HepG2 (cell line): ENCODE results near the gene FAM193A. TPM values are rescaled to one million over a fixed set of nuclear protein-coding genes. Genes with fewer than 3 reads are reported as not detected.

ENCODE experiments used
- ATAC-seq: fragments of 200-7000 bp; cut with Tn5 transposase; 3 replicates; pipeline ENCODE4 v1.9.1; 2020; ENCODE audit warnings: mild to moderate bottlenecking, moderate library complexity
- BruUV-seq: library from RNA; stranded (reverse); fragments of 400-500 nt; replicated peaks from 2 replicates; lab custom pipeline; 2021; lab: Mats Ljungman, UMichigan
- CTCF ChIA-PET: fragments of 300-600 bp; formaldehyde crosslinking; extraction: SDS; loops from one replicate; lab custom pipeline; 2021; ENCODE audit warnings: low total read pairs, inconsistent platforms, low intra/inter-chr PET ratio; lab: Yijun Ruan, JAX
- POLR2A ChIA-PET: fragments of 350-600 bp; sonication (Branson Sonifier 250); formaldehyde crosslinking; loops from one replicate; lab custom pipeline; 2020; ENCODE audit warnings: antibody characterized with exemption, inconsistent platforms; lab: Yijun Ruan, JAX
- DNase-seq: peaks from one replicate; pipeline ENCODE4 v3.0.0-alpha.2; 2015; ENCODE audit warnings: low spot score
- FAIRE-seq: peaks from 3 replicates; lab custom pipeline; 2011; peaks lifted over from hg19 to GRCh38; lab: Jason Lieb, UNC
- H2AFZ ChIP-seq: one replicate; pipeline ENCODE4 v1.6.1; 2011; ENCODE audit warnings: low read length, inconsistent platforms
- H3K27ac ChIP-seq: fragments of 300-600 bp; 3 replicates; pipeline ENCODE4 v1.8.0; 2011; ENCODE audit warnings: mixed run types, mild to moderate bottlenecking, mixed read lengths, low read length, inconsistent platforms; ENCODE audit not compliant: insufficient read depth; ENCODE audit errors: extremely low read length
- H3K27me3 ChIP-seq, 2 experiments: fragments of 200-600 bp in 1 of 2; 2 replicates in 1 of 2; 3 replicates in 1 of 2; pipeline versions ENCODE4 v1.6.0 to v1.8.0; 2011; ENCODE audit warnings: low read length in 2 of 2, mild to moderate bottlenecking in 2 of 2, moderate library complexity in 2 of 2, inconsistent platforms in 1 of 2; ENCODE audit not compliant: insufficient read depth in 2 of 2, control insufficient read depth in 1 of 2
- H3K36me3 ChIP-seq, 2 experiments: fragments of 200-600 bp in 1 of 2; replicated peaks in 1 of 2; 2 replicates in 1 of 2; 3 replicates in 1 of 2; pipeline versions ENCODE4 v1.5.1 to v1.8.0; 2011; ENCODE audit warnings: low read length in 2 of 2, inconsistent platforms in 1 of 2; ENCODE audit not compliant: insufficient read depth in 2 of 2, control insufficient read depth in 1 of 2
- H3K4me1 ChIP-seq: 2 replicates; pipeline ENCODE4 v1.5.1; 2012; ENCODE audit warnings: low read length, inconsistent platforms; ENCODE audit not compliant: insufficient read depth
- H3K4me2 ChIP-seq: 2 replicates; pipeline ENCODE4 v1.6.0; 2011; ENCODE audit warnings: low read depth, low read length, inconsistent platforms
- H3K4me3 ChIP-seq, 3 experiments: fragments of 200-600 bp in 1 of 3; sonication (generic), shearing (Covaris generic) in 1 of 3; replicated peaks in 1 of 3; 2 replicates each; pipeline ENCODE4 v1.5.1; 2011 to 2016; ENCODE audit warnings: low read length in 3 of 3, inconsistent platforms in 2 of 3, low read depth in 2 of 3, mild to moderate bottlenecking in 2 of 3, control low read depth in 1 of 3, mixed read lengths in 1 of 3; ENCODE audit not compliant: insufficient read depth in 1 of 3
- H3K79me2 ChIP-seq: one replicate; pipeline ENCODE4 v1.6.1; 2011; ENCODE audit warnings: low read length, inconsistent platforms; ENCODE audit not compliant: insufficient read depth
- H3K9ac ChIP-seq: 2 replicates; pipeline ENCODE4 v1.6.0; 2011; ENCODE audit warnings: mild to moderate bottlenecking, low read depth, low read length, inconsistent platforms; ENCODE audit not compliant: insufficient read depth
- H3K9me3 ChIP-seq: 2 replicates; pipeline ENCODE4 v1.5.1; 2012; ENCODE audit warnings: mild to moderate bottlenecking, low read length
- H4K20me1 ChIP-seq: 2 replicates; pipeline ENCODE4 v1.6.0; 2011; ENCODE audit warnings: inconsistent platforms, mild to moderate bottlenecking, low read length, moderate library complexity; ENCODE audit not compliant: insufficient read depth
- NCOR1 ChIP-seq: fragments of 200-600 bp; sonication (generic); IDR thresholded peaks from 2 replicates; pipeline ENCODE4 v1.7.0; 2017; ENCODE audit warnings: antibody characterized with exemption, low read length, borderline replicate concordance
- PHF8 ChIP-seq: sonication (generic); formaldehyde crosslinking; IDR thresholded peaks from 2 replicates; pipeline ENCODE4 v1.5.0; 2020; ENCODE audit warnings: missing genetic modification reagents
- ZNF12 ChIP-seq: sonication (generic); formaldehyde crosslinking; IDR thresholded peaks from 2 replicates; pipeline ENCODE4 v1.5.0; 2020; ENCODE audit warnings: missing genetic modification reagents
- ZNF460 ChIP-seq: sonication (generic); formaldehyde crosslinking; IDR thresholded peaks from 2 replicates; pipeline ENCODE4 v1.5.1; 2020; ENCODE audit warnings: missing genetic modification reagents, mild to moderate bottlenecking, borderline replicate concordance
- ZNF570 ChIP-seq: sonication (generic); formaldehyde crosslinking; IDR thresholded peaks from 2 replicates; pipeline ENCODE4 v1.4.0; 2020; ENCODE audit warnings: mild to moderate bottlenecking, missing genetic modification reagents, borderline replicate concordance
- WGBS: methylation state at CpG from one replicate; pipeline ENCODE4 v1.1.6; 2017; ENCODE audit warnings: low lambda C conversion rate; 5-methylcytosine and 5-hydroxymethylcytosine counted together
- in situ Hi-C: cut with HindIII; loops from 2 replicates; pipeline ENCODE4 v1.10.0; 2017; ENCODE audit warnings: low pct_unique_long_range_greater_than_20kb; ENCODE audit not compliant: extremely low pct_ligation_motif_present
- intact Hi-C: fragments of 100-400 bp; cut with micrococcal nuclease; formaldehyde crosslinking; loops from one replicate; pipeline ENCODE4 v1.10.0; 2022; ENCODE audit not compliant: unreplicated experiment
- polyA plus RNA-seq, 8 experiments: library from polyadenylated mRNA; depleted of rRNA in 3 of 8; stranded (reverse) in 7 of 8; unstranded in 1 of 8; fragments of >200 nt; fragmentation: Illumina TruSeq in 4 of 8; extraction: Trizol in 4 of 8; gene quantifications; 2 replicates each; pipeline versions ENCODE4 v1.2.1 to v1.2.3, GENCODE V29; 2011 to 2016; ENCODE audit warnings: low read depth in 4 of 8, missing spikeins in 1 of 8, mixed read lengths in 1 of 8; ENCODE audit not compliant: insufficient read depth in 1 of 8
- total RNA-seq, 5 experiments: library from RNA; depleted of rRNA; stranded (reverse); fragments of >200 nt; fragmentation: Illumina TruSeq; extraction: Trizol; gene quantifications; 2 replicates each; pipeline ENCODE4 v1.2.3, GENCODE V29; 2016; ENCODE audit warnings: low read depth in 1 of 5
- TF ChIP-seq, protein P1 (sequence below), 2 experiments: IDR thresholded peaks; 2 replicates each; pipeline ENCODE4 v1.6.1; 2011 to 2012; ENCODE audit warnings: low read length in 2 of 2, borderline replicate concordance in 1 of 2, low read depth in 1 of 2, mild to moderate bottlenecking in 1 of 2, moderate library complexity in 1 of 2
- TF ChIP-seq, protein P2 (sequence below): sonication (generic); formaldehyde crosslinking; conservative IDR thresholded peaks from 2 replicates; pipeline ENCODE4 v1.4.0; 2020; ENCODE audit warnings: missing genetic modification reagents
- TF ChIP-seq, protein P3 (sequence below): sonication (generic); formaldehyde crosslinking; IDR thresholded peaks from 2 replicates; pipeline ENCODE4 v1.4.0; 2020; ENCODE audit warnings: missing genetic modification reagents
- TF ChIP-seq, protein P4 (sequence below): sonication (generic); formaldehyde crosslinking; conservative IDR thresholded peaks from 2 replicates; pipeline ENCODE4 v1.8.0; 2022; ENCODE audit warnings: mild to moderate bottlenecking, moderate library complexity, missing genetic modification reagents

FAM193A gene
- total and polyA plus RNA-seq, 2 of the 13 experiments (the other 11 are each of a cell fraction or from before 2014, with no cell fraction given) = 5.7 to 8.7 TPM

DNA sequence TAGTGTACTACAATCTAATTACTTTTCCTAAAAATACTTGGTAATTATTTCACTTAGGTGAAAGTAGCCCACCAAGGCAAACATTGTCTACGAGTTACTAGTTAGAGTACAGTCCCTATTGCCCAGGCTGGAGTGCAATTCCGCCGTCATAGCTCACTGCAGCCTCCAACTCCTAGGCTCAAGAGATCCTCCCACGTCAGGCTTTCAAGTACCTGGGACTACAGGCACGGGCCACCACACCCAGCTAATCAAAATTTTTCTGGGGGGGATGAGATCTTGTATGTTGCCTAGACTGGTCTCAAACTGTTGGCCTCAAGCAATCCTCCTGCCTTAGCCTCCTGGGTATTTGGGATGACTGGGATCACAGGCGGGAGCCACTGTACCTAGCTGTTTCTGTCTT lies 21.9 kb downstream of the FAM193A start:
- POLR2A ChIA-PET = no interaction called here
- no peak overlapping the region for H3K27ac ChIP-seq
- no peaks in the 10 kb centered on the region for H3K9me3 ChIP-seq
- H2AFZ ChIP-seq = no peak overlapping the region
- TF ChIP-seq, protein P1, sequence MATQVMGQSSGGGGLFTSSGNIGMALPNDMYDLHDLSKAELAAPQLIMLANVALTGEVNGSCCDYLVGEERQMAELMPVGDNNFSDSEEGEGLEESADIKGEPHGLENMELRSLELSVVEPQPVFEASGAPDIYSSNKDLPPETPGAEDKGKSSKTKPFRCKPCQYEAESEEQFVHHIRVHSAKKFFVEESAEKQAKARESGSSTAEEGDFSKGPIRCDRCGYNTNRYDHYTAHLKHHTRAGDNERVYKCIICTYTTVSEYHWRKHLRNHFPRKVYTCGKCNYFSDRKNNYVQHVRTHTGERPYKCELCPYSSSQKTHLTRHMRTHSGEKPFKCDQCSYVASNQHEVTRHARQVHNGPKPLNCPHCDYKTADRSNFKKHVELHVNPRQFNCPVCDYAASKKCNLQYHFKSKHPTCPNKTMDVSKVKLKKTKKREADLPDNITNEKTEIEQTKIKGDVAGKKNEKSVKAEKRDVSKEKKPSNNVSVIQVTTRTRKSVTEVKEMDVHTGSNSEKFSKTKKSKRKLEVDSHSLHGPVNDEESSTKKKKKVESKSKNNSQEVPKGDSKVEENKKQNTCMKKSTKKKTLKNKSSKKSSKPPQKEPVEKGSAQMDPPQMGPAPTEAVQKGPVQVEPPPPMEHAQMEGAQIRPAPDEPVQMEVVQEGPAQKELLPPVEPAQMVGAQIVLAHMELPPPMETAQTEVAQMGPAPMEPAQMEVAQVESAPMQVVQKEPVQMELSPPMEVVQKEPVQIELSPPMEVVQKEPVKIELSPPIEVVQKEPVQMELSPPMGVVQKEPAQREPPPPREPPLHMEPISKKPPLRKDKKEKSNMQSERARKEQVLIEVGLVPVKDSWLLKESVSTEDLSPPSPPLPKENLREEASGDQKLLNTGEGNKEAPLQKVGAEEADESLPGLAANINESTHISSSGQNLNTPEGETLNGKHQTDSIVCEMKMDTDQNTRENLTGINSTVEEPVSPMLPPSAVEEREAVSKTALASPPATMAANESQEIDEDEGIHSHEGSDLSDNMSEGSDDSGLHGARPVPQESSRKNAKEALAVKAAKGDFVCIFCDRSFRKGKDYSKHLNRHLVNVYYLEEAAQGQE (IDR thresholded peaks at IDR 0.05; ENCODE audit: borderline replicate concordance in 1 of 2, low read depth in 1 of 2, low read length in 2 of 2) = no peak
- no peak for TF ChIP-seq ZNF12 (CRISPR knock-in tag)
- TF ChIP-seq, protein P2, sequence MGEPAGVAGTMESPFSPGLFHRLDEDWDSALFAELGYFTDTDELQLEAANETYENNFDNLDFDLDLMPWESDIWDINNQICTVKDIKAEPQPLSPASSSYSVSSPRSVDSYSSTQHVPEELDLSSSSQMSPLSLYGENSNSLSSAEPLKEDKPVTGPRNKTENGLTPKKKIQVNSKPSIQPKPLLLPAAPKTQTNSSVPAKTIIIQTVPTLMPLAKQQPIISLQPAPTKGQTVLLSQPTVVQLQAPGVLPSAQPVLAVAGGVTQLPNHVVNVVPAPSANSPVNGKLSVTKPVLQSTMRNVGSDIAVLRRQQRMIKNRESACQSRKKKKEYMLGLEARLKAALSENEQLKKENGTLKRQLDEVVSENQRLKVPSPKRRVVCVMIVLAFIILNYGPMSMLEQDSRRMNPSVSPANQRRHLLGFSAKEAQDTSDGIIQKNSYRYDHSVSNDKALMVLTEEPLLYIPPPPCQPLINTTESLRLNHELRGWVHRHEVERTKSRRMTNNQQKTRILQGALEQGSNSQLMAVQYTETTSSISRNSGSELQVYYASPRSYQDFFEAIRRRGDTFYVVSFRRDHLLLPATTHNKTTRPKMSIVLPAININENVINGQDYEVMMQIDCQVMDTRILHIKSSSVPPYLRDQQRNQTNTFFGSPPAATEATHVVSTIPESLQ (CRISPR knock-in tag) = no peak
- no peak for TF ChIP-seq PHF8
- TF ChIP-seq, protein P3, sequence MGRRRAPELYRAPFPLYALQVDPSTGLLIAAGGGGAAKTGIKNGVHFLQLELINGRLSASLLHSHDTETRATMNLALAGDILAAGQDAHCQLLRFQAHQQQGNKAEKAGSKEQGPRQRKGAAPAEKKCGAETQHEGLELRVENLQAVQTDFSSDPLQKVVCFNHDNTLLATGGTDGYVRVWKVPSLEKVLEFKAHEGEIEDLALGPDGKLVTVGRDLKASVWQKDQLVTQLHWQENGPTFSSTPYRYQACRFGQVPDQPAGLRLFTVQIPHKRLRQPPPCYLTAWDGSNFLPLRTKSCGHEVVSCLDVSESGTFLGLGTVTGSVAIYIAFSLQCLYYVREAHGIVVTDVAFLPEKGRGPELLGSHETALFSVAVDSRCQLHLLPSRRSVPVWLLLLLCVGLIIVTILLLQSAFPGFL = no peak
- TF ChIP-seq, protein P4, sequence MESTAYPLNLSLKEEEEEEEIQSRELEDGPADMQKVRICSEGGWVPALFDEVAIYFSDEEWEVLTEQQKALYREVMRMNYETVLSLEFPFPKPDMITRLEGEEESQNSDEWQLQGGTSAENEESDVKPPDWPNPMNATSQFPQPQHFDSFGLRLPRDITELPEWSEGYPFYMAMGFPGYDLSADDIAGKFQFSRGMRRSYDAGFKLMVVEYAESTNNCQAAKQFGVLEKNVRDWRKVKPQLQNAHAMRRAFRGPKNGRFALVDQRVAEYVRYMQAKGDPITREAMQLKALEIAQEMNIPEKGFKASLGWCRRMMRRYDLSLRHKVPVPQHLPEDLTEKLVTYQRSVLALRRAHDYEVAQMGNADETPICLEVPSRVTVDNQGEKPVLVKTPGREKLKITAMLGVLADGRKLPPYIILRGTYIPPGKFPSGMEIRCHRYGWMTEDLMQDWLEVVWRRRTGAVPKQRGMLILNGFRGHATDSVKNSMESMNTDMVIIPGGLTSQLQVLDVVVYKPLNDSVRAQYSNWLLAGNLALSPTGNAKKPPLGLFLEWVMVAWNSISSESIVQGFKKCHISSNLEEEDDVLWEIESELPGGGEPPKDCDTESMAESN (CRISPR knock-in tag) = no peak
- no peak for TF ChIP-seq ZNF460
- no peak for TF ChIP-seq NCOR1
- no peak for TF ChIP-seq ZNF570 (CRISPR knock-in tag)
- DNase-seq (no peak), FAIRE-seq (no peak), ATAC-seq (no peak)
- H3K4me1 ChIP-seq = no peaks in the 10 kb centered on the region
- H3K27me3 ChIP-seq = no peaks in the 10 kb centered on the region
- in situ Hi-C loops = no loop called here
- 97% methylated on average over 6 of the region's 6 CpGs for WGBS
- BruUV-seq = no TSS peak
- H3K4me3 ChIP-seq = no peak overlapping the region
- CTCF ChIA-PET = no interaction called here
- peaks cover 93% of the 10 kb centered on the region for H3K79me2 ChIP-seq
- intact Hi-C loops = no loop called here
- H3K9ac ChIP-seq = no peak overlapping the region
- H3K4me2 ChIP-seq = no peak overlapping the region
- peaks cover 2 to 17% of the 10 kb centered on the region in 2 experiments; a peak in 3 of 5 replicates for H3K36me3 ChIP-seq
- peaks cover 22% of the 10 kb centered on the region for H4K20me1 ChIP-seq
